Measurements from ENCODE around the gene HSPH1.
"Not testable (repeated sequence)": the region's sequence is repeated elsewhere in the genome, so short reads cannot be mapped to it uniquely, and the experiment has no call there.

Gene HSPH1

GRCh38 chr13:31161557-31162150, at the start of gene HSPH1:
Gene HSPH1 (minus strand): TSS chr13:31161904. CDS start chr13:31161582, 322 bp downstream.
- peak; percentile 98 for DNase-seq

- DNase-seq: no peak
Observed at GRCh38 chr13:31209841-31210210, 48.1 kb upstream of the HSPH1 start.

DNA sequence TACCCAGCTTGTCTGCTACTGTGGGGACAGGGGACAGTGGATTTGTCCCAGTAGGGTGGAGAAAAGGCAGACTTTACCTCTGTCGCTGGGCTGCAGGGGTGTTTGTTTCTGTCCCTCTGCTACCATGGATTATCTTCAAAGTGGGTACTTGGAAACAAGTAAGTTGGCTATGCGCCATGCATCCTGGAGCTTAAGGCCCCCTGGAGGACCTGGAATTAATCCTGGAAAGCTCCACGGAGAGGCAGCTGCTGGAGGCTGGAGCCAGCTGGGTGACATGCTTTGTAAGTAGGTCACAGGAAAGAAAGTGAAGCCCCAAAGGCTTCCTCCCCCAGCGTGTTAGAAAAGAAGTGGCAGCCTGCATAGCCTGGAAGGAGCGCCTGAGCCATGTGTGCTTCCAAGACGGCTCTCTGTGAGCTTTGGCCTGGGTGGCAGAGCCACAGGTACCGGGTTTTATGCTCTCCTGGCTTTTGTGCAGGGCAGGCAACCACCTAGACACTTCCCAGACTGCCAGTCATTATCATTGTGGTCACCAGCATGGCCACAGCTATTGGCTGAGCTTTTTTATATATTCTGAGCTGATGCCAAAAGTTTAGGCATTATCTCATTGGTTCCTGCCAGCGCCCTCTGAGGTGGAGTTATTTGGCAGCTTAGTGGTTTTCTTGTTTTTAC, 47.6 kb upstream of the HSPH1 start:
- DNase-seq: no peak

DNA sequence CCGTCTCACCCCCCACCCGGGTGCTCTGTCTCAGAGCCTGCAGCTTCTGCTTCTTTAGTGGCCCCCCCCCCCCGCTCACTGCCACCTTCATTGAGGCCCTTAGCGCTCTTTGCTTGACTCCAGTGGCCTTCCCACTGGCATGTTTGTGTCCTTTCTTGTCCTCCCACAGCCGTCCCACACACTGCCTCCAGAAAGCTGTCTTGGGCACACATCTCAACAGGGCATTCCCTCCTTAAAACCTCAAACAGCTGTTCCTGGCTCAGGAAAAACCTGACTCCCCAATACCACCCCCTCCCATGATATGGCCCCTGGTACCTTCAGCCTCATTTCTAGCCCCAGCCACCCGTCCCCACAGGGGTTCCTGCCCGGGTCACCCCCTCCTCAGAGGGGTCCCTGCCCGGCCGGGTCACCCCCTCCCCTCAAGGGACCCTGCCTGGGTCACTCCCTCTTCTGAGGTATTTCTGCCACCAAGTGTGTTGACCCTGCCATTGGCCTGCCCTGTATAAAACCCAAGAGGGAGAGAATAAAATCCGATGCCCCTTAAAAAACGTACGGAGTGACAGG, 46.9 kb upstream of the HSPH1 start:
- no peak for DNase-seq

DNA sequence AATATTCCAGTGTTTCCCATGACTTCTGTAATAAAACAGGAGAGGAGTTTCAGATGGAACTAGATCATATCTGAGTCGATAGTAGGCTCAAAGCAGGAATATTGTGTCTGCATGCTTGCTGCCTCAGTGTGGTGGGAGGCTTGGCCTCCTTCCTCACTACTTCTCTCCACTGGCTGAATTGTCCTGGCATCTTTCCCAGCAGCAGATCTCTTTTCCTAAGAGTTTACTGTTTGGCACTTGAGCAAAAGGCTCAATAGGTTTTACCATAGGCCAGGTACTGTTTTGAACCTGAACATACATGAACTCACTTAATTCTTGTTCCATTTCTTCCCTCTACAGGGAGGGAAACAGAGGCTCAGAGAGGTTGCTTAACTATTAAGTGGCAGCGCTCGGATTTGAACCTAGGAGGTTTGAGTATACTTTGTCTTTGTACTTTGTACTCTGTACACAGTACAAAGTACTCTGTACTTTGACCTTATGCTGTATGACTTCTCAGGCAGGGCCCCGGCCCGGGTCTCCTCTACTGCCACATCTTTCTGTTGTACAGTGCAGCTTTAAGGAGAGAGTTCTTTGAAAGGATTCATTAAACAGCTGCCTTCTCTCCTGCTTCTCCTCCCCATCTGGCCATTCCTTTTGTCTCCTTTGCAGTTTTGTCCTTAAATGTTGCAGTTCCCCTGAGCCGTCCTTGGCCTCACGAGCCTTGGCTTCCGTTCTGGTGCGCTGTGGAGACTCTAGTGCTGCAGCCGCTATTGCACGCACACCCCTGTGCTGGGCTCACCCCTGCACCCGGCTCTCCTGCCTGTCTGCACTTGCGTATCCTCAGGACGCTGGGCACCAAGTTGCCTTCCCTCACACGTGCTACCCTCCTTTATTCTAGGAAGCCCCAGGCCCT, 46.2 kb upstream of the HSPH1 start:
- DNase-seq: no peak

DNA sequence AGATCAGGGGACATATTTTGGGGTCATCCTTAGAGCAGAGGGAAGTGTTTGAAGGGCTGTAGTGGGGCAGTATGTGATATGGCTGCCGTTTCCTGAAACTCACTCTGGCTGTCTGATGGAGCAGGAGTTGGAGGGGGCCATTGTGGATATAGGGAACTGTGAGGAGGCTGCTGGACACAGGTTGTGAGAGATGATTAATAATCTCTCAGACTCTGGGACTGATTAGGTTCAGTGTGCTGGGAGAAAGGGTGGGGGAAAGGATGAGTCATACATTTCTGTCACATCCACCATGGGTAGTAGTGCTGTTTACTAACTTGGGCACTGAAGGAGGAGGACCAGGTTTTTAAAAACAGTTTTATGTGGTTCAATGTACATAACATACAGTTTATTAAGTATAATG, 42.9 kb upstream of the HSPH1 start:
- peak; percentile 7 for DNase-seq

GRCh38 chr13:31201341-31202031, 39.8 kb upstream of the HSPH1 start:
- no peak for DNase-seq

DNA sequence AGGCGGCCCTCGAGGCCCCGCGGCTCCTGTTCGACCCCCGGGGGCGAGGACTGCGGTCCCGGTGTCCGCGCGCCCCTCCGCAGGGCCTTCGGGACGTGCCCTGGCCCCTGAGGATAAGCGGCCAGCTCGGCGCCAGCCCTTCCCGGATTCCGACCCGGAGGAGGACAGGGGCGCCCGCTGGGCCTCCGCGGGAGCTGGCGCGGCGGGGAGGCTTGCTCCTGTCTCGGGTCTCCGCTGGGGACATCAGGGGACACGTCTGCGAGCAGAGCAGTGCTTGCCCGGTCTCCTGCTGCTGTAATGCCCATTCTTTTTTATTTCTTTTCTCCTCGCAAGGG, 38.9 kb upstream of the HSPH1 start:
- peak; percentile 58 for DNase-seq

- peak; percentile 85 for DNase-seq
Observed at GRCh38 chr13:31199849-31200636, 38.3 kb upstream of the HSPH1 start, which contains the start of gene B3GLCT. Gene B3GLCT (plus strand): TSS chr13:31199975. CDS start chr13:31200085, 110 bp downstream.

DNA sequence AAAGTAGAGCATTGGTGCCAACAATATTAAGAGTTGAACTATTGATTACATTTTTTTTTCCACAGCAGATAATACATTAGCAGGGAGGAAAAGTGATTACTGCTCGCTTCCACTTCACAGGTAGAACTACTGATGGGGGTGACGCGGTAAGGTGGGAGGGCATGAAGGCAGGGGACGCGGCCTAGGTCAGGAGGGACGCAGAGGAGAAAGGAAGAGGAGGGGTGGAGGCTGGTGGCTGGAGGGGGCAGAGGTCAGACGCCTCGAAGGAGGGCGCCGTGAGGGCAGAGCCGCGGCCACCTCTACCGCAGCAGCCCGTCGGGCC, 37.8 kb upstream of the HSPH1 start:
- no peak for DNase-seq

DNA sequence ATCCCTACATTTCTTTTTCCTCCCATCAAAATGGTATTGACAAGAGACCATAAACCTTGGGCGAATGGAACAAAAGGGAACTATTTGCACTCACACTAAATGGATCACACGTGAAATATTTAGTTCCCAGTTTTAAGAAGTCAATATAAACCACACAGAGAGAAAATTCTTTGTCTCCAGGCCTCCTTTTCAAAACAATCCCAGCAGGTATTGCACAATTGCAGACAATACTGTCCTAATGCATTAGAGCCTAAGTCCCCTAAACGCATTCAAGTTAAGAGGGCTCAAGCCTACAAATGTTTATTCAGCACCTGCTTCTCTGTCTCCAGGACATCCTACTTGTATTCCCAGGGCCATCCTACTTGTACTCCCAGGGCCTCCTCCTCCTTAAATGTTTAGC, 36.8 kb upstream of the HSPH1 start:
- no peak for DNase-seq

GRCh38 chr13:31196992-31197391, 35.3 kb upstream of the HSPH1 start:
- no peak for DNase-seq

- no peak for DNase-seq
Observed at GRCh38 chr13:31195616-31196015, 33.9 kb upstream of the HSPH1 start.

- no peak for DNase-seq
Observed at GRCh38 chr13:31192306-31192705, 30.6 kb upstream of the HSPH1 start.

- DNase-seq: no peak
Observed at GRCh38 chr13:31191748-31192147, 30.0 kb upstream of the HSPH1 start.

- DNase-seq: no peak
Observed at GRCh38 chr13:31184981-31185645, 23.4 kb upstream of the HSPH1 start.

GRCh38 chr13:31184451-31184850, 22.7 kb upstream of the HSPH1 start:
- no peak for DNase-seq

DNA sequence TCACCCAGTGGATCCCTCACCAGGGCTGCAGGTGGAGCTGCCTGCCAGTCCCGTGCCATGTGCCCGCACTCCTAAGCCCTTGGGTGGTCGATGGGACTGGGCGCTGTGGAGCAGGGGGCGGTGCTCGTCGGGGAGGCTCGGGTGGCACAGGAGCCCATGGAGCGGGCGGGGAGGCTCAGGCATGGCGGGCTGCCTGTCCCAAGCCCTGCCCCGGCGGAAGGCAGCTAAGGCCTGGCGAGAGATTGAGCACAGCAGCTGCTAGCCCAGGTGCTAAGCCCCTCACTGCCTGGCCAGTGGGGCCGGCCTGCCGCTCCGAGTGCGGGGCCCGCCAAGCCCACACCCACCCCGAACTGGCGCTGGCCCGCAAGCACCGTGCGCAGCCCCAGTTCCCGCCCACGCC, 21.3 kb upstream of the HSPH1 start:
- DNase-seq: no peak

GRCh38 chr13:31179754-31180153, 18.1 kb upstream of the HSPH1 start:
- DNase-seq: no peak

DNA sequence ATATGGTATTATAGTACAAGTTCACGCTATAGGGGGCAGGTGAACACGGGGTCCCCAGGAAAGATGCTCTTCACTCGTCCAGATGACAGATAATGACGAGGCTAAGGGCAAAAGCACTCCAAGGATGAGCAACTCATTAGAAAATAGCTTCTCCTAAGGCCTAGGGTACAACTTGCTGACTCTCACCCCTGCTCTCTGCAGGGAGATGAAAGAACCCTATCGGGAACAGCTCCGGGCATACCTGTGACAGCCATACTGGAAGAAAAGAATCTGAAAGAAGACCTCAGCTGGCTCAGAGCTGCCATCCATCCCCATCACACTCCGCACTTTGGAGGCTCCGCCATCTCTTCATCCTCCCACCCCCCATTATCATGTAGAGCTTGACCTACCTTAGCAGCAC, 17.5 kb upstream of the HSPH1 start:
- no peak for DNase-seq

DNA sequence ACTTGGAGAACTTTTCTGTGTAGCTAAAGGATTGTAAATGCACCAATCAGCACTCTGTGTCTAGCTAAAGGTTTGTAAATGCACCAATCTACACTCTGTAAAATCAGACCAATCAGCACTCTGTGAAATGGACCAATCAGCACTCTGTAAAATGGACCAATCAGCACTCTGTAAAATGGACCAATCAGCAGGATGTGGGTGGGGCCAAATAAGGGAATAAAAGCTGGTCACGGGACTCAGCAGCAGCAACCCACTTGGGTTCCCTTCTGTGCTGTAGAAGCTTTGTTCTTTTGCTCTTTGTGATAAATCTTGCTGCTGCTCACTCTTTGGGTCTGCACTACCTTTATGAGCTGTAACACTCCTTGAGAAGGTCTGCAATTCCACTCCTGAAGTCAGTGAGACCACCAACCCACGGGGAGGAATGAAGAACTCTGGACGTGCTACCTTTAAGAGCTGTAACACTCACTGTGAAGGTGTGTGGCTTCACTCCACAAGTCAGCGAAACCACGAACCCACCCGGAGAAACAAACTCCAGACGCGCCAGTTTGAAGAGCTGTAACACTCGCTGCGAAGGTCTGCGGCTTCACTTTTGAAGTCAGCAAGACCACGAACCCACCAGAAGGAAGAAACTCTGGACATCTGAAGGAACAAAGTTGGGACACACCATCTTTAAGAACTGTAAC, 16.2 kb upstream of the HSPH1 start:
- DNase-seq: not testable (repeated sequence)

Data from CD4-positive, alpha-beta T cell treated with Interleukin-17A for 4 hours (primary cell).